Smooth muscle cell (in vitro differentiated cells): ENCODE results near the gene AANAT. TPM values are rescaled to one million over a fixed set of nuclear protein-coding genes. Genes with fewer than 3 reads are reported as not detected.

Source experiments
- DNase-seq: peaks from one replicate; lab custom pipeline; 2025; ENCODE audit not compliant: unreplicated experiment; lab: John Stamatoyannopoulos, UW
- H2AFZ ChIP-seq: fragments of 200-600 bp; sonication (generic); 2 replicates; pipeline ENCODE4 v1.6.0; 2016; ENCODE audit warnings: antibody characterized with exemption, low read depth, mild to moderate bottlenecking
- H3F3A ChIP-seq: fragments of 200-600 bp; sonication (generic); 2 replicates; pipeline ENCODE4 v1.6.0; 2017; ENCODE audit warnings: antibody characterized with exemption, low read depth
- H3K27ac ChIP-seq: fragments of 200-600 bp; sonication (generic); 2 replicates; pipeline ENCODE4 v1.5.1; 2016; ENCODE audit warnings: low read depth, mild to moderate bottlenecking
- H3K27me3 ChIP-seq: fragments of 200-600 bp; sonication (generic); 2 replicates; pipeline ENCODE4 v1.6.1; 2016; ENCODE audit warnings: low read depth, mild to moderate bottlenecking
- H3K36me3 ChIP-seq: fragments of 200-600 bp; sonication (generic); 2 replicates; pipeline ENCODE4 v1.5.1; 2016; ENCODE audit warnings: low read depth
- H3K4me1 ChIP-seq: fragments of 200-600 bp; sonication (generic); 2 replicates; pipeline ENCODE4 v1.5.1; 2016; ENCODE audit warnings: low read depth
- H3K4me2 ChIP-seq: fragments of 200-600 bp; sonication (generic); 2 replicates; pipeline ENCODE4 v1.6.0; 2016; ENCODE audit warnings: mild to moderate bottlenecking
- H3K4me3 ChIP-seq: fragments of 200-600 bp; sonication (generic); 2 replicates; pipeline ENCODE4 v1.5.1; 2016; ENCODE audit warnings: mild to moderate bottlenecking
- H3K79me2 ChIP-seq: fragments of 200-600 bp; sonication (generic); 2 replicates; pipeline ENCODE4 v1.6.0; 2016; ENCODE audit warnings: low read depth, mild to moderate bottlenecking
- H3K9ac ChIP-seq: fragments of 200-600 bp; sonication (generic); 2 replicates; pipeline ENCODE4 v1.6.0; 2016; ENCODE audit warnings: low read depth
- H3K9me3 ChIP-seq: fragments of 200-600 bp; sonication (generic); replicated peaks from 2 replicates; pipeline ENCODE4 v1.5.1; 2016; ENCODE audit warnings: low read depth
- H4K20me1 ChIP-seq: fragments of 200-600 bp; sonication (generic); 2 replicates; pipeline ENCODE4 v1.6.0; 2016; ENCODE audit warnings: low read depth
- CTCF ChIP-seq: fragments of 200-600 bp; sonication (generic); IDR thresholded peaks from 2 replicates; pipeline ENCODE4 v1.5.1; 2017; ENCODE audit warnings: borderline replicate concordance, mild to moderate bottlenecking, antibody characterized with exemption; ENCODE audit not compliant: insufficient read depth, poor library complexity, severe bottlenecking
- WGBS: methylation state at CpG from one replicate; pipeline ENCODE4 v1.1.7; 2016; ENCODE audit warnings: low lambda C conversion rate; 5-methylcytosine and 5-hydroxymethylcytosine counted together
- polyA plus RNA-seq: library from polyadenylated mRNA; unstranded; fragments of >200 nt; fragmentation: Nextera tagmentation; extraction: Ambion mirVana; gene quantifications from 2 replicates; pipeline ENCODE4 v1.2.1, GENCODE V29; 2016
- total RNA-seq: library from RNA; depleted of rRNA; stranded (reverse); fragments of >200 nt; gene quantifications from 2 replicates; pipeline ENCODE4 v1.2.3, GENCODE V29; 2014

Gene AANAT
- total and polyA plus RNA-seq, 2 experiments from 2014 or later = not detected

GRCh38 chr17:76481071-76481655 lies 13.8 kb downstream of the AANAT start:
- Histone ChIP-seq H3K27ac (no peak overlapping the region), H3K9ac (no peak overlapping the region), H3K27me3 (no peaks in the 10 kb centered on the region), H2AFZ (no peak overlapping the region), H3K4me2 (no peak overlapping the region), H3K4me3 (no peak overlapping the region), H3K36me3 (no peaks in the 10 kb centered on the region), H3K4me1 (no peaks in the 10 kb centered on the region), H3F3A (no peaks in the 10 kb centered on the region), H3K9me3 (no peaks in the 10 kb centered on the region), H3K79me2 (no peaks in the 10 kb centered on the region), H4K20me1 (no peaks in the 10 kb centered on the region)
- TF ChIP-seq CTCF = no peak
- 89% methylated on average over 18 of the region's 21 CpGs for WGBS
- no peak for DNase-seq

- Histone ChIP-seq H3K36me3 (no peaks in the 10 kb centered on the region), H2AFZ (no peak overlapping the region), H3K4me2 (no peak overlapping the region), H3K9me3 (no peaks in the 10 kb centered on the region), H3K4me1 (no peaks in the 10 kb centered on the region), H3K79me2 (no peaks in the 10 kb centered on the region), H3K4me3 (no peak overlapping the region), H3F3A (no peaks in the 10 kb centered on the region), H3K9ac (no peak overlapping the region), H3K27me3 (no peaks in the 10 kb centered on the region), H3K27ac (no peak overlapping the region), H4K20me1 (no peaks in the 10 kb centered on the region)
- no peak for DNase-seq
- 95% methylated on average over 9 of the region's 11 CpGs for WGBS
- TF ChIP-seq CTCF = no peak
Measured at GRCh38 chr17:76484228-76484725, 16.9 kb downstream of the AANAT start.

- no peaks in the 10 kb centered on the region for H3K36me3 ChIP-seq
- H3K9ac ChIP-seq = no peak overlapping the region
- H3K79me2 ChIP-seq = no peaks in the 10 kb centered on the region
- H3F3A ChIP-seq = no peaks in the 10 kb centered on the region
- H3K27ac ChIP-seq = no peak overlapping the region
- no peaks in the 10 kb centered on the region for H3K4me1 ChIP-seq
- WGBS = 90% methylated on average over 11 of the region's 11 CpGs
- H2AFZ ChIP-seq = no peak overlapping the region
- H3K9me3 ChIP-seq = no peaks in the 10 kb centered on the region
- no peak overlapping the region for H3K4me3 ChIP-seq
- no peak for TF ChIP-seq CTCF
- peaks cover under 1% of the 10 kb centered on the region for H4K20me1 ChIP-seq
- no peak for DNase-seq
- no peaks in the 10 kb centered on the region for H3K27me3 ChIP-seq
- no peak overlapping the region for H3K4me2 ChIP-seq
Measured at GRCh38 chr17:76485569-76485968, 18.2 kb downstream of the AANAT start.
